DND-41 (cell line): Measurements from ENCODE around the gene FHL2.

Experiments used
- EZH2 ChIP-seq: IDR thresholded peaks from 3 replicates; pipeline ENCODE4 v1.6.1; 2012; ENCODE audit warnings: borderline replicate concordance, low read depth, mild to moderate bottlenecking, moderate library complexity, low read length, inconsistent platforms; ENCODE audit not compliant: severe bottlenecking
- TF ChIP-seq, protein P1 (sequence below): IDR thresholded peaks from 2 replicates; pipeline ENCODE4 v1.5.1; 2012; ENCODE audit warnings: borderline replicate concordance, low read length, moderate library complexity, mild to moderate bottlenecking; ENCODE audit not compliant: poor library complexity, severe bottlenecking; ENCODE audit errors: extremely low read depth

DNA sequence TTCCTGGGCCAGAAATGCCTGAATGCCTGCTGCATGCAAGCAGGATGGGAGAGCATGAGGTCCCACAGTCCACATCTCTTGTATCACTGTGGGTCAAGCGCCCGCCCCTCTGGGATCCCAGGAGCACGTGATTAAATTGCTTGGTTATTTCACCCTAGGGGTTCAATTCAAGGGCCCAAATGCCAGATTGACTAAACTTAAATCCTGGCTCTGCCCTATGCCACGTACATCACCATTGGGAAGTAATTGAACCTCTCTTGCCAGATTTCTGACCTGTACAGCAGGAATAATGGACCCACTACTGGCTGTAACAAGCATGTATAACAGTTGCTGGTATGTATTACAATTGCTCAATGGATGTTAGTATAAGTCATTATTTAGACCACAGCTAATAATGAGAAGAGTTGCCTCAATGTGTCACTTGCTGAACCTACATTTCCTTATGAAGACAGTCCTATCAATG is 19.9 kb downstream of the FHL2 start:
- TF ChIP-seq, protein P1, sequence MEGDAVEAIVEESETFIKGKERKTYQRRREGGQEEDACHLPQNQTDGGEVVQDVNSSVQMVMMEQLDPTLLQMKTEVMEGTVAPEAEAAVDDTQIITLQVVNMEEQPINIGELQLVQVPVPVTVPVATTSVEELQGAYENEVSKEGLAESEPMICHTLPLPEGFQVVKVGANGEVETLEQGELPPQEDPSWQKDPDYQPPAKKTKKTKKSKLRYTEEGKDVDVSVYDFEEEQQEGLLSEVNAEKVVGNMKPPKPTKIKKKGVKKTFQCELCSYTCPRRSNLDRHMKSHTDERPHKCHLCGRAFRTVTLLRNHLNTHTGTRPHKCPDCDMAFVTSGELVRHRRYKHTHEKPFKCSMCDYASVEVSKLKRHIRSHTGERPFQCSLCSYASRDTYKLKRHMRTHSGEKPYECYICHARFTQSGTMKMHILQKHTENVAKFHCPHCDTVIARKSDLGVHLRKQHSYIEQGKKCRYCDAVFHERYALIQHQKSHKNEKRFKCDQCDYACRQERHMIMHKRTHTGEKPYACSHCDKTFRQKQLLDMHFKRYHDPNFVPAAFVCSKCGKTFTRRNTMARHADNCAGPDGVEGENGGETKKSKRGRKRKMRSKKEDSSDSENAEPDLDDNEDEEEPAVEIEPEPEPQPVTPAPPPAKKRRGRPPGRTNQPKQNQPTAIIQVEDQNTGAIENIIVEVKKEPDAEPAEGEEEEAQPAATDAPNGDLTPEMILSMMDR, result no peak
- TF ChIP-seq EZH2, result no peak
